HEK293 (cell line): Measurements from ENCODE around the gene ITPKC.

Experiments
- CTCF ChIA-PET: fragments of 350-600 bp; formaldehyde crosslinking; extraction: SDS; loops from one replicate; lab custom pipeline; 2021; ENCODE audit warnings: antibody characterized with exemption; lab: Yijun Ruan, JAX
- POLR2A ChIA-PET: fragments of 300-600 bp; formaldehyde crosslinking; extraction: SDS; loops from one replicate; lab custom pipeline; 2020; ENCODE audit warnings: antibody characterized with exemption, inconsistent platforms; lab: Yijun Ruan, JAX
- H3K27ac ChIP-seq: fragments of 200-500 bp; sonication (Bioruptor generic); 2 replicates; pipeline ENCODE4 v1.5.1; 2014; ENCODE audit warnings: low read depth, low read length, control low read depth, inconsistent platforms; ENCODE audit errors: extremely low read depth
- H3K36me3 ChIP-seq, 2 experiments: fragments of 200-500 bp in 1 of 2; sonication (Bioruptor generic) in 1 of 2; 1 replicate in 1 of 2; 2 replicates in 1 of 2; pipeline ENCODE4 v1.5.1; 2014 to 2017; ENCODE audit warnings: inconsistent platforms in 2 of 2, low read length in 2 of 2; ENCODE audit not compliant: control insufficient read depth in 2 of 2, insufficient read depth in 1 of 2
- H3K4me1 ChIP-seq: fragments of 200-500 bp; sonication (Bioruptor generic); 2 replicates; pipeline ENCODE4 v1.5.1; 2014; ENCODE audit warnings: mild to moderate bottlenecking, low read length, inconsistent platforms; ENCODE audit not compliant: control insufficient read depth, insufficient read depth
- H3K4me3 ChIP-seq: 2 replicates; pipeline ENCODE4 v1.5.1; 2011; ENCODE audit warnings: low read depth, mild to moderate bottlenecking, control low read depth, low read length, moderate library complexity
- H3K9me3 ChIP-seq: fragments of 200-500 bp; sonication (Bioruptor generic); 2 replicates; pipeline ENCODE4 v1.5.1; 2014; ENCODE audit warnings: low read depth, low read length, inconsistent platforms; ENCODE audit not compliant: control insufficient read depth, insufficient read depth
- GLIS2 ChIP-seq: fragments of 450-650 bp; formaldehyde crosslinking; IDR thresholded peaks from 2 replicates; pipeline ENCODE4 v1.5.1; 2016; ENCODE audit warnings: missing biosample characterization, missing genetic modification characterization
- MYNN ChIP-seq: fragments of 450-650 bp; formaldehyde crosslinking; IDR thresholded peaks from 2 replicates; pipeline ENCODE4 v1.5.1; 2016; ENCODE audit warnings: missing biosample characterization, missing genetic modification characterization, borderline replicate concordance
- PRDM1 ChIP-seq: fragments of 450-650 bp; formaldehyde crosslinking; IDR thresholded peaks from 2 replicates; pipeline ENCODE4; 2016; ENCODE audit warnings: missing biosample characterization, missing genetic modification characterization
- PRDM2 ChIP-seq: fragments of 450-650 bp; formaldehyde crosslinking; IDR thresholded peaks from 2 replicates; pipeline ENCODE4 v1.5.1; 2016; ENCODE audit warnings: missing biosample characterization, missing genetic modification characterization, borderline replicate concordance
- TSHZ1 ChIP-seq: fragments of 450-650 bp; formaldehyde crosslinking; IDR thresholded peaks from 2 replicates; pipeline ENCODE4 v1.5.1; 2016; ENCODE audit warnings: missing biosample characterization, missing genetic modification characterization, borderline replicate concordance
- ZBTB17 ChIP-seq: fragments of 450-650 bp; formaldehyde crosslinking; IDR thresholded peaks from 2 replicates; pipeline ENCODE4 v1.5.1; 2016; ENCODE audit warnings: missing biosample characterization, missing genetic modification characterization
- ZBTB21 ChIP-seq: fragments of 450-650 bp; formaldehyde crosslinking; IDR thresholded peaks from 2 replicates; pipeline ENCODE4 v1.5.1; 2017; ENCODE audit warnings: missing biosample characterization, missing genetic modification characterization
- ZBTB8A ChIP-seq: fragments of 450-650 bp; formaldehyde crosslinking; IDR thresholded peaks from 2 replicates; pipeline ENCODE4 v1.5.1; 2016; ENCODE audit warnings: missing biosample characterization, missing genetic modification characterization
- ZFP37 ChIP-seq: fragments of 450-650 bp; formaldehyde crosslinking; IDR thresholded peaks from 2 replicates; pipeline ENCODE4 v1.5.1; 2016; ENCODE audit warnings: missing biosample characterization, missing genetic modification characterization
- ZNF121 ChIP-seq: fragments of 450-650 bp; formaldehyde crosslinking; IDR thresholded peaks from 2 replicates; pipeline ENCODE4 v1.5.1; 2016; ENCODE audit warnings: missing biosample characterization, missing genetic modification characterization
- ZNF24 ChIP-seq: fragments of 450-650 bp; formaldehyde crosslinking; IDR thresholded peaks from 2 replicates; pipeline ENCODE4 v1.5.1; 2016; ENCODE audit warnings: missing biosample characterization, missing genetic modification characterization
- ZNF366 ChIP-seq: fragments of 450-650 bp; formaldehyde crosslinking; conservative IDR thresholded peaks from 2 replicates; pipeline ENCODE4 v1.5.1; 2016; ENCODE audit warnings: missing biosample characterization, missing genetic modification characterization
- ZNF404 ChIP-seq: fragments of 450-650 bp; formaldehyde crosslinking; IDR thresholded peaks from 2 replicates; pipeline ENCODE4 v1.5.1; 2017; ENCODE audit warnings: missing biosample characterization, missing genetic modification characterization
- ZNF433 ChIP-seq: fragments of 450-650 bp; formaldehyde crosslinking; IDR thresholded peaks from 2 replicates; pipeline ENCODE4 v1.5.1; 2016; ENCODE audit warnings: missing biosample characterization, missing genetic modification characterization, low read depth
- ZNF623 ChIP-seq: fragments of 450-650 bp; formaldehyde crosslinking; IDR thresholded peaks from 2 replicates; pipeline ENCODE4 v1.5.1; 2016; ENCODE audit warnings: missing biosample characterization, missing genetic modification characterization
- ZNF776 ChIP-seq: fragments of 450-650 bp; formaldehyde crosslinking; IDR thresholded peaks from 2 replicates; pipeline ENCODE4 v1.5.0; 2017; ENCODE audit warnings: missing biosample characterization, missing genetic modification characterization, borderline replicate concordance
- ZNF791 ChIP-seq: fragments of 450-650 bp; formaldehyde crosslinking; IDR thresholded peaks from 2 replicates; pipeline ENCODE4 v1.5.1; 2016; ENCODE audit warnings: missing biosample characterization, missing genetic modification characterization
- ZXDB ChIP-seq: fragments of 450-650 bp; formaldehyde crosslinking; IDR thresholded peaks from 2 replicates; pipeline ENCODE4 v1.5.1; 2016; ENCODE audit warnings: missing biosample characterization, missing genetic modification characterization
- TF ChIP-seq, protein P1 (sequence below): fragments of 450-650 bp; formaldehyde crosslinking; IDR thresholded peaks from 2 replicates; pipeline ENCODE4 v1.5.1; 2016; ENCODE audit warnings: missing biosample characterization, missing genetic modification characterization

Gene ITPKC

DNA sequence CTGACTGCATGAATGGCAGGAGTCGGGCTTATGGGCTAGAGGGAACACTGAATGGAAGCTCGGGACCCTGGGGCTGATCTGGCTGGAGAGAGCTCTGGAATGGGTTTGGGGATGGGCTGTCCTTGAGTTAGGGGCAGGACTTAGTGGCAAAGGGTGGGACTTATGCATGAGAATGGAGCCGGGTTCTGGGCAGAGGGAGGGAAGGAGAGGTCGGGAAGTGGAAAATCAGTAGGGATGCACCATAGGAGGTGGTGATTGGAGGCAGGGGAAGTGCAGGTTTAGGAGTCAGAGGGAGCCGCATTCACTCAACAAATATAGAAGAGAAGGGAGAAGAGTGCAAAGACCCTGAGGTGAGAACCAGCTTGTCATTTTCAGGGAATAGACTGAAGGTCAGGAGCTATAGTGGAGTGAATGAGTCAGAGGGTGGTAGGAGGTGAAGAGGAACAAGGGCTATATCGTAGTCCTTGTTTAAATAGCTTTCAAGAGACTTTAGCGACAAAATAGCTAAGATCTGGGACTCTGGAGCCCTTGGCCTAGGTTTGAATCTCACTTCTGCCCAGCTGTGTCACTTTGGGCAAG, 61.9 kb downstream of the ITPKC start (continued):
- TF ChIP-seq PRDM2 (tag by site-specific recombination), result no peak

GRCh38 chr19:40780582-40780981, 63.7 kb downstream of the ITPKC start:
- Histone ChIP-seq H3K27ac (no peak overlapping the region), H3K4me1 (peaks cover 13% of the 10 kb centered on the region), H3K36me3 (peaks cover 0 to 12% of the 10 kb centered on the region in 2 experiments; a peak in 1 of 3 replicates), H3K4me3 (no peak overlapping the region), H3K9me3 (no peaks in the 10 kb centered on the region)
- CTCF ChIA-PET, result no interaction called here
- peak; percentile 47; the same call in 1 of the 2 replicates for TF ChIP-seq ZNF366 (tag by site-specific recombination)
- peak; percentile 80 for TF ChIP-seq PRDM1 (tag by site-specific recombination)
- TF ChIP-seq ZBTB17, result no peak
- peak; percentile 90 for TF ChIP-seq ZNF121 (tag by site-specific recombination)
- POLR2A ChIA-PET, result interaction anchor here (0.6 kb wide), 2 partner anchors 8 to 67 kb away, joined by 6 to 9 read pairs; no protein-coding TSS in a partner anchor

GRCh38 chr19:40781140-40781539, 64.2 kb downstream of the ITPKC start:
- Histone ChIP-seq H3K27ac (0 out of 2 replicates have a peak overlapping the region, but pooled peaks have one; percentile 24), H3K9me3 (no peaks in the 10 kb centered on the region), H3K4me1 (peaks cover 13% of the 10 kb centered on the region), H3K4me3 (no peak overlapping the region), H3K36me3 (peaks cover 0 to 12% of the 10 kb centered on the region in 2 experiments; a peak in 1 of 3 replicates)
- ChIA-PET CTCF (no interaction called here), POLR2A (interaction anchor here (0.6 to 1.4 kb wide), 2 partner anchors 9 to 31 kb away, joined by 3 to 6 read pairs; partner anchors contain the start of gene ACTMAP)
- TF ChIP-seq ZBTB8A (tag by site-specific recombination) (peak; percentile 64), ZNF366 (tag by site-specific recombination) (peak; percentile 56; the same call in 1 of the 2 replicates), ZXDB (tag by site-specific recombination) (0 out of 2 replicates have a peak, but pooled peaks have one; percentile 52), ZNF776 (tag by site-specific recombination) (no peak), ZNF24 (tag by site-specific recombination) (0 out of 2 replicates have a peak, but pooled peaks have one; percentile 30), TSHZ1 (tag by site-specific recombination) (peak; percentile 47; the same call in 1 of the 2 replicates), MYNN (tag by site-specific recombination) (no peak), ZNF791 (tag by site-specific recombination) (peak; percentile 66; the same call in 1 of the 2 replicates), ZFP37 (tag by site-specific recombination) (peak; percentile 59; the same call in 1 of the 2 replicates), GLIS2 (tag by site-specific recombination) (no peak), ZBTB21 (tag by site-specific recombination) (peak; percentile 70), ZNF404 (0 out of 2 replicates have a peak, but pooled peaks have one; percentile 60), ZNF433 (tag by site-specific recombination) (peak; percentile 70; the same call in 1 of the 2 replicates), ZNF623 (tag by site-specific recombination) (peak; percentile 73)
- TF ChIP-seq, protein P1, sequence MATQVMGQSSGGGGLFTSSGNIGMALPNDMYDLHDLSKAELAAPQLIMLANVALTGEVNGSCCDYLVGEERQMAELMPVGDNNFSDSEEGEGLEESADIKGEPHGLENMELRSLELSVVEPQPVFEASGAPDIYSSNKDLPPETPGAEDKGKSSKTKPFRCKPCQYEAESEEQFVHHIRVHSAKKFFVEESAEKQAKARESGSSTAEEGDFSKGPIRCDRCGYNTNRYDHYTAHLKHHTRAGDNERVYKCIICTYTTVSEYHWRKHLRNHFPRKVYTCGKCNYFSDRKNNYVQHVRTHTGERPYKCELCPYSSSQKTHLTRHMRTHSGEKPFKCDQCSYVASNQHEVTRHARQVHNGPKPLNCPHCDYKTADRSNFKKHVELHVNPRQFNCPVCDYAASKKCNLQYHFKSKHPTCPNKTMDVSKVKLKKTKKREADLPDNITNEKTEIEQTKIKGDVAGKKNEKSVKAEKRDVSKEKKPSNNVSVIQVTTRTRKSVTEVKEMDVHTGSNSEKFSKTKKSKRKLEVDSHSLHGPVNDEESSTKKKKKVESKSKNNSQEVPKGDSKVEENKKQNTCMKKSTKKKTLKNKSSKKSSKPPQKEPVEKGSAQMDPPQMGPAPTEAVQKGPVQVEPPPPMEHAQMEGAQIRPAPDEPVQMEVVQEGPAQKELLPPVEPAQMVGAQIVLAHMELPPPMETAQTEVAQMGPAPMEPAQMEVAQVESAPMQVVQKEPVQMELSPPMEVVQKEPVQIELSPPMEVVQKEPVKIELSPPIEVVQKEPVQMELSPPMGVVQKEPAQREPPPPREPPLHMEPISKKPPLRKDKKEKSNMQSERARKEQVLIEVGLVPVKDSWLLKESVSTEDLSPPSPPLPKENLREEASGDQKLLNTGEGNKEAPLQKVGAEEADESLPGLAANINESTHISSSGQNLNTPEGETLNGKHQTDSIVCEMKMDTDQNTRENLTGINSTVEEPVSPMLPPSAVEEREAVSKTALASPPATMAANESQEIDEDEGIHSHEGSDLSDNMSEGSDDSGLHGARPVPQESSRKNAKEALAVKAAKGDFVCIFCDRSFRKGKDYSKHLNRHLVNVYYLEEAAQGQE (tag by site-specific recombination), result peak; percentile 71
